GM06990 (cell line): Measurements from ENCODE around the gene CETP.

ENCODE experiments used
- DNase-seq: peaks from one replicate; pipeline ENCODE4 v3.0.0-alpha.2; 2011; ENCODE audit not compliant: insufficient read length; ENCODE audit errors: extremely low read depth
- H3K27me3 ChIP-seq: replicated peaks from 2 replicates; pipeline ENCODE4 v1.6.0; 2011; ENCODE audit warnings: low read length; ENCODE audit not compliant: control insufficient read depth, insufficient read depth
- H3K36me3 ChIP-seq: 2 replicates; pipeline ENCODE4 v1.5.1; 2011; ENCODE audit warnings: low read length; ENCODE audit not compliant: control insufficient read depth, insufficient read depth
- H3K4me3 ChIP-seq: replicated peaks from 2 replicates; pipeline ENCODE4 v1.5.1; 2011; ENCODE audit warnings: low read depth, mild to moderate bottlenecking, control low read depth, low read length
- TF ChIP-seq, protein P1 (sequence below): IDR thresholded peaks from 2 replicates; pipeline ENCODE4 v1.5.1; 2011; ENCODE audit warnings: low read length, control low read depth, mild to moderate bottlenecking, inconsistent platforms; ENCODE audit not compliant: insufficient read depth, poor library complexity, severe bottlenecking

The CETP gene

GRCh38 chr16:57032931-57033330 is 71.2 kb downstream of the CETP start:
- no peaks in the 10 kb centered on the region for H3K27me3 ChIP-seq
- peaks cover 38% of the 10 kb centered on the region for H3K36me3 ChIP-seq
- TF ChIP-seq, protein P1, sequence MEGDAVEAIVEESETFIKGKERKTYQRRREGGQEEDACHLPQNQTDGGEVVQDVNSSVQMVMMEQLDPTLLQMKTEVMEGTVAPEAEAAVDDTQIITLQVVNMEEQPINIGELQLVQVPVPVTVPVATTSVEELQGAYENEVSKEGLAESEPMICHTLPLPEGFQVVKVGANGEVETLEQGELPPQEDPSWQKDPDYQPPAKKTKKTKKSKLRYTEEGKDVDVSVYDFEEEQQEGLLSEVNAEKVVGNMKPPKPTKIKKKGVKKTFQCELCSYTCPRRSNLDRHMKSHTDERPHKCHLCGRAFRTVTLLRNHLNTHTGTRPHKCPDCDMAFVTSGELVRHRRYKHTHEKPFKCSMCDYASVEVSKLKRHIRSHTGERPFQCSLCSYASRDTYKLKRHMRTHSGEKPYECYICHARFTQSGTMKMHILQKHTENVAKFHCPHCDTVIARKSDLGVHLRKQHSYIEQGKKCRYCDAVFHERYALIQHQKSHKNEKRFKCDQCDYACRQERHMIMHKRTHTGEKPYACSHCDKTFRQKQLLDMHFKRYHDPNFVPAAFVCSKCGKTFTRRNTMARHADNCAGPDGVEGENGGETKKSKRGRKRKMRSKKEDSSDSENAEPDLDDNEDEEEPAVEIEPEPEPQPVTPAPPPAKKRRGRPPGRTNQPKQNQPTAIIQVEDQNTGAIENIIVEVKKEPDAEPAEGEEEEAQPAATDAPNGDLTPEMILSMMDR: no peak
- no peak for DNase-seq
- H3K4me3 ChIP-seq: no peak overlapping the region
